Stimulated activated CD8-positive, alpha-beta memory T cell treated with anti-CD3 and anti-CD28 coated beads, Interleukin-7, amount 100 ng/mL, for 24 hours (primary cell): ENCODE data around the gene UBE2D4.
"Not testable (repeated sequence)": the region's sequence is repeated elsewhere in the genome, so short reads cannot be mapped to it uniquely, and the experiment has no call there.

ENCODE experiments used
- DNase-seq: peaks from one replicate; pipeline ENCODE4 v3.0.0-alpha.2; 2020; ENCODE audit warnings: low read depth

The UBE2D4 gene

DNA sequence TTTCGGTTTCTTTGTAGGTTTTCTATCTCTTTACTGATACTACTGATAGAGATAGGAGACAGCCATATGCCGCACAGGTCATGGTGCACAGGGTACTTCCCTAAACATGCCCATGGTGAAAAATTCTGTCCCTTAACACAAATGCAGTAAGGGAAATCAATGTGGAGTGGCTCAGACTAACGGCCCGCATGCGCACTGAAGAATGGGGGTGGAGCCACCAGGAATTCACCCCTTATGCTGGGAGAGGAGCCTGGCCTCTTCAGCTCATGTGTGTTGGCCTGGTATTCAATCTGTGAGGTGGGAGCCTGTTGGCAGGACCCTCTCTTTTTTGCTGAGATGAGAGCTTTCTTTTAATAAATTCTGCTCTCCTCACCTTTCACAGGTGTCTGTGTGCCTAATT is 11.4 kb upstream of the UBE2D4 start:
- DNase-seq: no peak

DNA sequence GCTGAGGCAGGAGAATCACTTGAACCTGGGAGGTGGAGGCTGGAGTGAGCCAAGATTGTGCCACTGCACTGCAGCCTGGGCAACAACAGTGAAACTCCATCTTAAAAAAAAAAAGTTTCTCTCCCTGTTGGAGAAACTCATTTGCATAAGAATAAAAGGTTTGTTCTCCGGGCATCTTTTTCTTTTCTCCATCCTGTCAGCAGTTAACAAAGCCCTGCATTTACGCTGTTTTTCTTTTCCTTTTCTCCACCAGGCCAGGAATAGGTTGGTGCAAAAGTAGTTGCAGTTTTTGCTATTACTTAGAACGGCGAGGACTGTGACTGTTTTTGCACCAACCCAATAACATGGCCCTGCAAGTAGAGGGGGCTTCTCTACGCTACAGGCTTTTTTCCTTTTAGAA is 10.3 kb upstream of the UBE2D4 start:
- no peak for DNase-seq

DNA sequence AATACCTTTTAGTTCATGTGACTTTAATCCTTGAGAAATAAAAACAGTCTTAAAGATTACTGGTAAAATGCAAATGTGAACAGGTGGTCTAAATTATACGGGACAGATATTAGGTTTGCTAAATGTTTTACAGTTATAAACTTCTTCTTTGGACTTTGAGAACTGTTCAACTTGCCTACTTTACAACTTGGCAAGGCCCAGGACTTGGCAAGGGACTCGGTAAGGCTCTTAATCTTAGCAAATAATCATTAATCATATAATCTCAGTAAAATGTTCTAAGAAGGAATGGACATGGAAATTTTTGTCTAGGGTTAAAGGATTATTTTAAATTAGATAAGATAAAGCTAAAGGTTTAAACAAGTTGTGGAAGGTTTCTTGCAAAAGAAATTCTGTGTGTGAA is 4.8 kb upstream of the UBE2D4 start:
- DNase-seq: no peak

DNA sequence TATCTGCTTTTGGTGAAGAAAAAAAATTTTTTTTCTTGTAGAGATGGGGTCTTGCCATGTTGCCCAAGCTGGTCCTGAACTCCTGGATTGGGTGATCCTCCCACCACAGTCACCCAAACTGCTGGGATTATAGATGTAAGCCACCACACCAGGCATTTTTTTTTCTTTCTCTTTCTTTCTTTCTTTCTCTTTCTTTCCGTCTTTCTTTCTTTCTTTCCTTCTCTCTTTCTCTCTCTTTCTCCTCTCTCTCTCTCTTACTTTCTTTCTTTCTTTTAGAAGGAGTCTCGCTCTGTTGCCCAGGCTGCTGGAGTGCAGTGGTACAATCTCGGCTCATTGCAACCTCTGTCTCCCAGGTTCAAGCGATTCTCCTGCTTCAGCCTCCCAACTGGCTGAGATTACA is 3.5 kb upstream of the UBE2D4 start:
- no peak for DNase-seq

DNA sequence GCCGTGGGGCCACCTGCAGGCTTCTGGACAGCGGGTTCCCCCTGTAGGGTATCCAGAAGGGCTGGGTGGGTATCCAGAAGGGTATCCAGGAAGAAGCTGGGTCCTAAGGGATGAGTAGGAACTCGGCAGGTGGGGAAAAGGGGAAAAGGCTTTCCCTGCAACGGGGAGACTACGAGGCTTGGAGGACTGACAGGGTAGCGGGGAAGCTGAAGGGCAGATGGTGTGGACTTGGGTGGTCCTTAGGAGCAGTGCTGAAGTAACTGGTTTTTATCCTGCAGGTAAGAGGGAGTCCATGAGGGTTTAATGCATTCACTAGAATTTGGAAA is 525 bp downstream of the UBE2D4 start:
- no peak for DNase-seq

DNA sequence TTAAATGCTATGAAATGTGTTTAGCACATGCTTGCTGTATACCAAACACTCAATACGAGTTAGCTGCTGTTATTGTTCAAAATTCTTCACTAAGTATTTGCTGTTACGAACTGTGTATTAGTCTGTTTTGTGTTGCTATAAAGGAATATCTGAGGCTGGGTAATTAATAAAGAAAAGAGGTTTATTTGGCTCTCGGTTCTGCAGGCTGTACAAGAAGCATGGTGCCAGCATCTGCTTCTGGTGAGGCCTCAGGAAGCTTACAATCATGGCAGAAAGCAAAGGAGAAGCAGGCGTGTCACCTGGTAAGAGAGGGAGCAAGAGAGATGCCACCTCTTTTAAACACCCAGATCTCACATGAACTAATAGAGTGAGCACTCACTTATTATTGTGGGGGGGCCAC is 1.6 kb downstream of the UBE2D4 start:
- DNase-seq: no peak

DNA sequence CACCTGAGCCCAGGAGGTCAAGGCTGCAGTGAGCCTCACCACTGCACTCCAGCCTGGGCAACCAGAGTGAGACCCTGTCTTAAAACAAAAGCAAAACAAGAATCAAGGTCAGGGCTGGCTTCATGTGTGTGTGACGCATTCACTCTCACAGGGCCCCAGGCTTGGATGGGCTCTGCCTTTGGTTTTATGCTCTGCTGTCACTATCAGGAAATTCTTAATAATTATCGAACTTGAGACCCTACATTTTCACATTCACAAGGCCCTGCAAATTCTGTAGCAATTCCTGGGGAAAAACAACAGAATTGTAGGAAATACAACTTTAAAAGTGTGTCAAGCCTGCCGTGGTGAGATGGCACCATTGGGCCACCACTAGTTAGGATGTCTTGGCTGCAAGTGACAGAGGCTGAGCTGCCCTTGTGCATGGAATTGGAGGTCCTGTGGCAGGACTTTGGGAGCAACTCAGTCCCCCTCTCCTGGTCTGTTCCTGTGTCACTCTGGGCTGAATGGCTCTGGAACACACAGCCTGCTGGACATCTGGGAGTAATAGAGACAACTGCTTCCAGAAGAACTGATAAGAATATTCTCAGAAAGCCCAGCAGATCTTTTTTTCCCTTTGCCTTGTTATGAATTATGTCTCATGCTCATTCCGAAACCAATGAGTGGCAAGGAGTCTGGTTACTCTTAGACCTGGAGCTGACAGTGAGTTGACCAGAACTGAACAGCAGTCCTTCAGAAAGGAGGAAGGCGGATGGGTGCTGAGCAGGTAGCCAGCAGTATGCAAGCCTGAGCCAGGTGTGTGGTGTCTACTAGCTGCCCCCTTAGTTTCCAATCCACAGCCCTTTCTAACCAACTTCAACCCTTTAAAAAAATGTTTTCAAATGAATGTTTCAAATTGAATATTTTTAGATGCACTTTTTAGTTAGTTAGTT is 3.6 kb downstream of the UBE2D4 start:
- no peak for DNase-seq

DNA sequence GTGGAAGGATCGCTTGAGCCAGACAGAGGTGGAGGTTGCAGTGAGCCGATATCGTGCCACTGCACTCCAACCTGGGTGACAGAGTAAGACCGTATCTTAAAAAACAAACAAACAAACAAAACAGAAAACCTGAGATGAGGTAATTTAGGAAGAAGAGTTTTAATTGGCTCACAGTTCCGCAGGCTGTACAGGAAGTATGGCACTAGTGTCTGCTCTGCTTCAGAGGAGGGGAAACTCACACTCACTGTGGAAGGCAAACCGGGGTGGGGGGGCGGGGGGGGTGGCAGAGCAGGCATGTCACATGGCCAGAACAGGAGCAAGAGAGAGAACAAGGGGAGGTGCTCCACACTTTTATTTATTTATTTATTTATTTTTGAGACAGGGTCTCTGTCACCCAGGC is 5.1 kb downstream of the UBE2D4 start:
- no peak for DNase-seq

DNA sequence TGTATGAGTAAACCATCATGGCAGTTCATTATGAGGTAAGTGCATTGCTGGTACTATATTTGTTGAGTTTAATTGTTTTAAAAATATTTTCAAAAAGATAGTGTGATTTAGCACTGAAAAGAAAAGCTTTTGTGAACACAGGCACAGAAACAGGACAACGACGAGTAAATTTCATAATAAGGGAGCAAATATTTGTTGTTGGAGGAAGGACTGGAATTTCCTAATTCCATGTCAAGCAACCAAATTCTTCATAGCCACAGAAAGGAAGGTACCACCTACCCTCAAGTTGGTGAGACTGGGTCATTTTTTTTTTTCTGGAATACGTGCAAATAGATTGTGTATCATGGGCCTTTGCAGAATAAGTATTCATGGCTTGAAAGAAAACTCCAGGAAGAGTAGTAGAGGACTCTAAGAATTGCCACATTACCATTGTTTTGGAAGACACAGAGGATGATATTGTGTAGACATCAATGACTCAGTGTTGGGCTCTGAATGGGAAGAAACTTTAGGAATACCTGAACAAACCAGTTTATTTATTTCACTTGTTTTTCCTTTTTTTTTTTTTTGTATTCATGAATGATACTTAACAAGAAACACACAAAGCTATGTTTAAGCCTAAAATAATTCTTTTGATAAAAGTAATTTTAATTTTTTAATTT is 7.8 kb downstream of the UBE2D4 start:
- no peak for DNase-seq

DNA sequence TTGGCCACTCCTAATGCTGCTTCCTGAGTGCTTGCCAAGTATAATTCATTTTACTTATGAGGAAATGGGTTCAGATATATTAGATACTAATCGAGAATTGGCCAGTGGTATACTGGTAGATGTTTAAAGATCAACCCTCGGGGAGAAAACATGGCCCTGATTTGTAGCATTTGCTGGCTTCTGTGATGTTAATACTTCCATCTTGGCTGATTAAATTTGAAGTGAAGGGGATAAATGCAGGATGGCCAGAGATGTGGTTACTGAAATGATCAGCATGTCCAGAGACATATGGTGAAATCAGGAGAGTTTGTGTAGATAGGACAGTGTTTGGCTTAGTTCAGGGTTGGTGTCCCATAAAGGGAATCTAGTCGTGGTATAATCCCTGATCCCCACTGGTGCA is 11.2 kb downstream of the UBE2D4 start:
- no peak for DNase-seq

DNA sequence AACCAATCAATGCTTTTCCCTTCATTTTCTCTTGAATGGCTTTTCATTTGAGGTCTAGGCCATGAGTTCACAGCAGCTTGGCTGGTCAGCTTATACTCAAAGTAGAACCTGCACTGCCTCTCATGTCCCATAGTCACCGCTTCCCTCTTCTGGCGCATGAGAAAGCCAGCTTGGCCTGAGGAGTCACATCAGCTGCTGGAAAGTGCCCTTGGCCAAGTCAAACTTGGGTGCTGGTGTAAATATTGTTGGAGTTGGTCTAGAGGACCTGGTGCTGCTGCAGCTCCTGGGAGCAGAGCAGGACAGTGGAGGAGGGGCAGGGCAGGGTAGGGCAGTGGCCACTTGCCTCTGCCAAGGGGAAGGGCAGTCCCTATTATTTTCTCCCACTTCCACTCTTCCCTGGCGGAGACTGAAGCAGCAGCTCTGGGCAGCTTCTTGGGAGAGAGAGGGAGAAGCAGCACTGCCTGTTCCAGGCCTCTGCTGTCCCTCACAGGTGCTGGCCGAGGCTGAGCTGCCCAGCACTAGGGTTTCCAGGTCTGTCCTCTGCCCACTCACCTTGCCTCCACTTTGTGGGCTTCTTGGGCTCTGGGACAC is 12.8 kb downstream of the UBE2D4 start:
- no peak for DNase-seq

DNA sequence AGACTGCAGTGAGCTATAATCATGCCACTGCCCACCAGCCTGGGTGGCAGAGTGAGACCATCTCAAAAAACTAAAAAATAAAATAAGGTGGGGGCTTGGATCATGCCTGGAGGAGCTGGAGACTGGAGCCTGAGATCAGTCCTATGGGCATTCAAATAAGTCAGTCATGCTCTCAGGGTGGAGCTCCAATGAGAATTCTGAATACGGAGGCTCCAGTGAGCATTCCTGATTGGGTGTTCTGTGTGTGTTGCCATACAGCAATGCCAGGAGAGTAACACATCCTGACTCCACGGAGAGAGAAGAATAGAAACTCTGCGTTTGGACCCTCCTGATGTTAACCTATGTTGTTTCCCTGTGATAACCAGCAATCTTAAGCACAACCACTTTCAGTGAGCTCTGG is 16.0 kb downstream of the UBE2D4 start:
- no peak for DNase-seq

DNA sequence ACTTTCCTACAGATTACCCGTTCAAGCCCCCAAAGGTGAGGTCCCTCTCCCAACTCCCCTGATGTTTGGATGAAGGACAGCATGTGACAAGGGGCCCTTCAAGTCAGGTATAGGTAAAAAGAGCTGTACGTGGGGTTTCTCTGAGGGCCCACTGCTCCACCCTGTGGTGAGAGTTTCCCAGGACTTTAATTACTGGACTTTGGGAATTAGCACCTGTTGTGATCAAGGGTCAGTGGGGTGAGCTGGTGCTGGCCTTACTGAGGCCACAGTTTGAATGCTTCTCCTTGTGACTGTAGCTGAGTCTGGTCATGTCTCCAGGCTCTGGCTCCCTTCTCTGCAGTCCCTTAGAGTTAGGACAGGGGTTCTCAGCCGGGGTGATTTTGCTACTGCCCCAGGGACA is 16.8 kb downstream of the UBE2D4 start:
- no peak for DNase-seq

DNA sequence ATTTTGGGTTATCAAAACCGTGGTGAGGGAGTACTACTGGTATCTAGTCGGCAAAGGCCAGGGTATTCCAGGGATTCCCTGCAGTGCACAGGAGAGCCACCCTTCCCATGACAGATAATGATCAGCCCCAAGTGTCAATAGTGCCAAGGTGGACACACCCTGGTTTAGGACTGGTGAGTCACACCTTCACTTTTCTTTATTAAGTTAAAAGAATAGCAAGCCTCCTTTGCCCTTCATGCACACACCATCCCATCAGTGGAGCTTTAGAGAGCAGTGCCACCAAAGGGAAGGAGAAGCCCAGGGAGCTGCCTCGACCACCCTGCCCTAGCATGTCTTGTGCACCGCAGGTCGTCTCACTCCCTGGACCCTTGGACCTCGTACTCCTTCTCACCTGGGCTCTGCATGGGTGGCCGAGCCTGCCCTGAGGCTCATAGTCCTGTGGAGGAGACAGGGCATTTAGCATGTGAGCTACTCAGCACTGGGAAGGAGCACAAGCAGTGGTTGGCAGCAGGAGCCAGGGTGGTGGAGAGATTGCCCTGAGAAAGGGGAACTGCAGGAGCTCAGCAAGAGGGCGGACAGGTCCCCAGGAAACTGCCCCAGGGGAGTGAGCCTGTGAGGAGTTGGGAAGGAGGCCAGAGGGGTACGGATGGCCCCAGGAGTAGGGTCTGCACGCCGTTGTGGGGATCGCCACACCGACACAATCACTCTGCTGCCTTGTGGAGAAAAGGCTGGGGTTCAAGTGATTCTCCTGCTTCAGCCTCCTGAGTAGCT is 17.4 kb downstream of the UBE2D4 start:
- no peak for DNase-seq

DNA sequence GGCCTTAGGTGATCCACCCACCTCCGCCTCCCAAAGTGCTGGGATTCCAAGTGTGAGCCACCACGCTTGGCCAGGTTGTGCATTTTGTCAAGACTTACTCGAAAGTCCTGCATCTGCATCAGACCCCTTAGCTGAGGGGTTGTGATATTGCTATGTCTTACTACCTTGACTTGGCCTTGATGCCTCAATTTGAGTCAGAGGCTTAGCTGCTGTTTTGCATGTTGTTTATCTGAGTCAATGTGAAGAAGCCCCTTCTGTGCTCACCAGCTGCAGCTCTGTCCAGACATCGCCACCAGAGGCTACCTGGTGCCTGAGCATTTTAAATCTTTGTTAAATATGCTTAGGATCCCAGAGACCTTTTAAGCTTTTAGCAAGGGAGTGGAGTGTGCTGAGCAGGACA is 18.1 kb downstream of the UBE2D4 start:
- DNase-seq: no peak

DNA sequence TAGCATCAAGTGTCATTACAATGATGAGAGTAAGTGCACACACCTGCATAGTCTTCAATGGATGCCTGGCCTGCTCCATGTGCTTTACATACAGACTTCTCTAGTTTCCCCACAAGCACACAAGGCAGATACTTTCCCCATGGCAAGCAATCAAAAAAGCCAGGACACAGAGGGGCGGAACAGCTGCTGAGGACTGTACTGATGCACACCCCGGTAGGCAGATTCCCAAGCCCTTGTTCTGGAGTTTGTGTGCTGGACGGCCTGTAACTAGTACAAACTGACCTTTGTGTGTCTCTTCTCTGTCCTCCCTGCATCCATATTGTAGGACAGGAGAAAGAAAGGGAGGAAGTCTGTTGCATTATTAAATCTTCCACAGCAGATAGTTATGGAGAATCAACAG is 25.8 kb downstream of the UBE2D4 start:
- DNase-seq: no peak

DNA sequence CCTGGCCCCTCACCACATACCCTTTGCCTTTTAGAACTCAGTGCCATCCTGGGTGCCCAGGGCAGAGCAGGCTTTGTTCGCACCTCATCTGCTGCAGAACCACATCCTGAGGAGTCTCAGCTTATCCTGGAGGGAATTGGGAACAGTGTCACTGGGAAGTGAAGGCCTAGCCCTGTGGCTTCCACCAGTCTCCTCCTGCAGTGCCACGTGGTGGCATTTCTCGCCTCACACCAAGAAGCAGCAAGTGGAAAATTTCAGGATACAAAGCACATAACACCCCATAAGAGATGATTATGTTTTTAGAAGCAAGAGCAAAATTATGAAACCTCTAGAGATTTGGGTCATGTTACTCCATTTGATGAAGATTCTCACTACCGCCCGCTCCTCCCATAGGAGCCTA is 26.8 kb downstream of the UBE2D4 start:
- no peak for DNase-seq

DNA sequence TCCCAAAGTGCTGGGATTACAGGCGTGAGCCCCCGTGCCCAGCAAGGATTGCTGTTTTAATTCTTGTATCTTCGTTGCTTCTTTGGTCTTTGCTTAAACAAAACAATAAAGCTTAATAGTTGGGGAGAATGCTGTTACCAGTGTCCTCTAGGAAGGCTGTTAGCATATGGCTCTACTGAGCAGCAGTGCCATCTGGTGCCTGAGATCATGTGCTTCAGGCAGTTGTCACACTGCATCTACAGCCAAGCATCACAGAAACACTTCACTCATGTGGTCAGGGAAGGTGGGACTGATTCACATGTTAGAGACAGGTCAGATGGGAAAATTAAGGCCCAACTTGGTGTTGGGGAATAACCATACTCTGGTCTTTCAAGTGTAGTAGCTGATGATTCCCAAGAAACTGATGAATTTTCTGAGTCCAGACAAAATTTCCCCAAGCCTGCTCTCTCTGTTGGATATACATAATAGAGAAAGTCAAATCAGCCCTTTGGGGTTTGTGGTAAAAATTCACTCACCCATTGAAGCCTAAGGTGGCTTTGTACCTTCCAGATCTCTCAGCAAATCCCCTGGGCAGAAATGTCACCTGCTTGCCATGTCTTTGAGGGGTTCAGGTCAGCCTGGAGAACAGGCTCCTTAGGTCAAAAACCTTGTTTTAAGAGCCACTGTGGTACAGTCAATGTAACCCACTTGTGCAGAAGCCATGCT is 28.4 kb downstream of the UBE2D4 start:
- no peak for DNase-seq

DNA sequence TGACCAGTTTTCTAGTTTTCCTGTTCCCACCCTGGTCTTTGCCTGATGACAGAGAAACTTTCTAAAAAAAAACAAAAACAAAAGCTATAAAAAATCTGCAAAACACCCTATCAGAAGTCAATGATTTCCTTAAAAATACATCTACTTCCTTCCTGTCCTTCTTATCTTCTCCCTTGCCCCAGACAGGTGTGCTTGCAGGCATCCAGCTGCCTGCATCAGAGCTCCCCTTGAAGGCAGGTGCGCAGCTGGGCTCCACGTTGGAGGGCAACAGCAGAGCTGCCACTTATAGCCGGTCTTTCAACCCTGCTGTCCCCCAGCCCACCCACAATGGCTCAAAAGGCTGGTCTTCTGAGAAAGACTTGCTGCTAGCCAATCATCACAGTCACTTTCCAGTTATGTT is 29.8 kb downstream of the UBE2D4 start:
- DNase-seq: no peak

DNA sequence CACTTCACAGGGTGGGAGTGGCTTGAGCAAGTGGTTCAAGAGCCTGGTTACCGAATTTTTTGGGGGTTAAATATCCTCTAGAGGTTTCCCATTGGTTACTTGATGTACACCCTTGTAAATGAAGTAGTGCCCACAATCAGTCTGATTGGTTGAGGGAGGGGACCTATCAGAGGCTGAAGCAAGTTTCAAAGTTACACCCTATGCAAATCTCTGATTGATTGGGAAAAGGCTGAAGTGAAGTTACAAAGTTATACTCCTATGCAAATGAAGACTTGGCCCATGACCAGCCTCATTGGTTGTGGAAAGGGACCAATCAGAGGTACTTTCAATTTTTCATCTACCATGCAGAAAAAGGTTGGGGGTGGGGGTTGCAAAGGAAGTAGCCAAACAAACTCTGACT is 34.7 kb downstream of the UBE2D4 start:
- DNase-seq: no peak

DNA sequence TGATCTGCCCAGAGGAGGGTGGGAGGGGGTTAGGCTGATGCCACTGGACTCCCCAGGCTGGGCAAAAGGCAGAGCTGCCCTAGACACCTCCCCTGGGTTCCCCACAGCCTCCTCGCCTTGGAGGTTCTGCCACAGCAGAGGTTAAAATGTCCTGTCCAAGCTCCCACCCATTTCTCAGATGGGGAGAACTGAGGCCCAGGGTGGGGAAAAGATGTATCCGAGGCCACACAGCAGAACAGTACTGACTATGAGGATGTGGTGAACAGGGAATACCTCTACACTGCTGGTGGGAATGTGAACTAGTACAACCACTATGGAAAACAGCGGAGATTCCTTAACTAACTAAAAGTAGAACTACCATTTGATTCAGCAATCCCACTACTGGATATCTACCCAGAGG is 40.2 kb downstream of the UBE2D4 start:
- not testable (repeated sequence) for DNase-seq
